Mesenchymal stem cell (in vitro differentiated cells and primary cell): Measurements from ENCODE around the gene SVEP1.
A peak's percentile ranks its signal among the peaks of the same experiment; 100 is the strongest.

ENCODE experiments used
- DNase-seq: peaks from one replicate; pipeline ENCODE4 v3.0.0-alpha.2; 2013
- H2AFZ ChIP-seq: one replicate; pipeline ENCODE4 v1.6.1; 2013; ENCODE audit warnings: low read depth, mild to moderate bottlenecking, control low read depth, inconsistent platforms, low read length, moderate library complexity
- H2AK5ac ChIP-seq: 2 replicates; pipeline ENCODE4 v1.6.1; 2013; ENCODE audit warnings: low read length, moderate library complexity, mild to moderate bottlenecking, inconsistent platforms; ENCODE audit not compliant: severe bottlenecking
- H2BK120ac ChIP-seq: one replicate; pipeline ENCODE4 v1.6.1; 2013; ENCODE audit warnings: low read depth, mild to moderate bottlenecking, inconsistent platforms, low read length, moderate library complexity
- H2BK12ac ChIP-seq, 2 experiments: one replicate each; pipeline ENCODE4 v1.6.1; 2013; ENCODE audit warnings: inconsistent platforms in 2 of 2, low read length in 2 of 2, mild to moderate bottlenecking in 2 of 2, moderate library complexity in 2 of 2, control low read depth in 1 of 2
- H2BK15ac ChIP-seq: one replicate; pipeline ENCODE4 v1.6.1; 2013; ENCODE audit warnings: mild to moderate bottlenecking, low read depth, inconsistent platforms; ENCODE audit not compliant: poor library complexity, severe bottlenecking
- H2BK5ac ChIP-seq: 2 replicates; pipeline ENCODE4 v1.6.1; 2013; ENCODE audit warnings: low read depth, mild to moderate bottlenecking, low read length, control low read depth, inconsistent platforms; ENCODE audit not compliant: poor library complexity, severe bottlenecking
- H3K14ac ChIP-seq, 2 experiments: one replicate each; pipeline ENCODE4 v1.6.1; 2013; ENCODE audit warnings: inconsistent platforms in 2 of 2, low read length in 2 of 2, control low read depth in 1 of 2, mild to moderate bottlenecking in 1 of 2, moderate library complexity in 1 of 2
- H3K18ac ChIP-seq, 2 experiments: one replicate each; pipeline ENCODE4 v1.6.1; 2013; ENCODE audit warnings: inconsistent platforms in 2 of 2, low read length in 2 of 2, control low read depth in 1 of 2, low read depth in 1 of 2, mild to moderate bottlenecking in 1 of 2
- H3K23ac ChIP-seq, 2 experiments: one replicate each; pipeline ENCODE4 v1.6.1; 2013; ENCODE audit warnings: inconsistent platforms in 2 of 2, low read length in 2 of 2, mild to moderate bottlenecking in 2 of 2, moderate library complexity in 2 of 2, control low read depth in 1 of 2
- H3K27ac ChIP-seq: 2 replicates; pipeline ENCODE4 v1.5.1; 2013; ENCODE audit warnings: mild to moderate bottlenecking, moderate library complexity, low read length, control low read depth, inconsistent platforms; ENCODE audit not compliant: poor library complexity, severe bottlenecking
- H3K27me3 ChIP-seq, 2 experiments: 2 replicates each; pipeline versions ENCODE4 v1.6.1 to v1.7.0; 2013; ENCODE audit warnings: low read length in 2 of 2, mild to moderate bottlenecking in 2 of 2, moderate library complexity in 2 of 2, control low read depth in 1 of 2, inconsistent platforms in 1 of 2; ENCODE audit not compliant: control insufficient read depth in 1 of 2, insufficient read depth in 1 of 2
- H3K36me3 ChIP-seq, 2 experiments: 2 replicates each; pipeline versions ENCODE4 v1.6.1 to v1.7.0; 2013; ENCODE audit warnings: low read length in 2 of 2, control low read depth in 1 of 2, inconsistent platforms in 1 of 2, low read depth in 1 of 2, mild to moderate bottlenecking in 1 of 2; ENCODE audit not compliant: insufficient read depth in 2 of 2, control insufficient read depth in 1 of 2
- H3K4ac ChIP-seq, 2 experiments: one replicate each; pipeline ENCODE4 v1.6.1; 2013; ENCODE audit warnings: inconsistent platforms in 2 of 2, low read length in 2 of 2, mild to moderate bottlenecking in 2 of 2, moderate library complexity in 2 of 2, control low read depth in 1 of 2, low read depth in 1 of 2
- H3K4me1 ChIP-seq: 2 replicates; pipeline ENCODE4 v1.6.1; 2013; ENCODE audit warnings: low read depth, low read length, control low read depth; ENCODE audit not compliant: control insufficient read depth, insufficient read depth
- H3K4me2 ChIP-seq: 2 replicates; pipeline ENCODE4 v1.6.1; 2013; ENCODE audit warnings: low read length, mild to moderate bottlenecking, inconsistent platforms; ENCODE audit not compliant: poor library complexity, severe bottlenecking
- H3K4me3 ChIP-seq, 2 experiments: 2 replicates each; pipeline versions ENCODE4 v1.5.1 to v1.7.0; 2013; ENCODE audit warnings: low read length in 2 of 2, mild to moderate bottlenecking in 2 of 2, control low read depth in 1 of 2, low read depth in 1 of 2; ENCODE audit not compliant: insufficient read depth in 1 of 2
- H3K79me1 ChIP-seq: replicated peaks from 2 replicates; pipeline ENCODE4 v1.6.1; 2013; ENCODE audit warnings: mild to moderate bottlenecking, control low read depth, low read length, inconsistent platforms; ENCODE audit not compliant: poor library complexity, severe bottlenecking
- H3K9ac ChIP-seq: 2 replicates; pipeline ENCODE4 v1.7.0; 2013; ENCODE audit warnings: mild to moderate bottlenecking, low read length, moderate library complexity
- H3K9me3 ChIP-seq: 2 replicates; pipeline ENCODE4 v1.7.0; 2013; ENCODE audit warnings: mild to moderate bottlenecking, low read length; ENCODE audit not compliant: control insufficient read depth
- H4K8ac ChIP-seq: one replicate; pipeline ENCODE4 v1.6.1; 2013; ENCODE audit warnings: inconsistent platforms, mild to moderate bottlenecking, low read length, moderate library complexity
- H4K91ac ChIP-seq: one replicate; pipeline ENCODE4 v1.6.1; 2013; ENCODE audit warnings: mild to moderate bottlenecking, low read length, inconsistent platforms
- WGBS: methylation state at CpG from one replicate; pipeline ENCODE4 v1.1.7; 2013; ENCODE audit warnings: mixed read lengths; 5-methylcytosine and 5-hydroxymethylcytosine counted together

SVEP1 gene

GRCh38 chr9:110591526-110591925 lies 12.0 kb upstream of the SVEP1 start:
- no peaks in the 10 kb centered on the region for H3K4me1 ChIP-seq
- H3K9me3 ChIP-seq: peaks cover 11% of the 10 kb centered on the region
- H3K9ac ChIP-seq: no peak overlapping the region
- no peak overlapping the region for H3K14ac ChIP-seq
- H4K8ac ChIP-seq: no peak overlapping the region
- no peak overlapping the region for H2AK5ac ChIP-seq
- no peaks in the 10 kb centered on the region for H3K36me3 ChIP-seq
- no peak overlapping the region for H2BK12ac ChIP-seq
- H2BK15ac ChIP-seq: no peak overlapping the region
- no peak overlapping the region for H3K4me2 ChIP-seq
- no peaks in the 10 kb centered on the region for H3K27me3 ChIP-seq
- peak overlapping the region in 1 of 2 experiments; percentile 11 for H3K4ac ChIP-seq
- no CpG with 5 or more reads among the region's 1 CpG for WGBS
- no peak overlapping the region for H3K23ac ChIP-seq
- H2AFZ ChIP-seq: no peak overlapping the region
- no peak overlapping the region for H3K4me3 ChIP-seq
- H2BK5ac ChIP-seq: no peak overlapping the region
- H3K79me1 ChIP-seq: no peaks in the 10 kb centered on the region
- H3K27ac ChIP-seq: peak overlapping the region; percentile 23
- no peak overlapping the region for H4K91ac ChIP-seq
- H3K18ac ChIP-seq: peak overlapping the region in 1 of 2 experiments; percentile 77
- no peak overlapping the region for H2BK120ac ChIP-seq
- peak; percentile 69 for DNase-seq

GRCh38 chr9:110590816-110591215 lies 11.3 kb upstream of the SVEP1 start:
- Histone ChIP-seq H2BK5ac (no peak overlapping the region), H2BK12ac (no peak overlapping the region), H3K9me3 (peaks cover 11% of the 10 kb centered on the region), H3K4me3 (no peak overlapping the region), H3K4me2 (no peak overlapping the region), H2BK15ac (no peak overlapping the region), H4K8ac (no peak overlapping the region), H2BK120ac (no peak overlapping the region), H3K4ac (no peak overlapping the region), H3K27me3 (no peaks in the 10 kb centered on the region), H3K79me1 (no peaks in the 10 kb centered on the region), H3K14ac (no peak overlapping the region), H3K4me1 (no peaks in the 10 kb centered on the region), H2AK5ac (no peak overlapping the region), H3K36me3 (no peaks in the 10 kb centered on the region), H2AFZ (no peak overlapping the region), H3K9ac (no peak overlapping the region), H3K27ac (no peak overlapping the region), H3K18ac (no peak overlapping the region), H3K23ac (no peak overlapping the region), H4K91ac (no peak overlapping the region)
- DNase-seq: peak; percentile 62
- 11% methylated on average over 1 of the region's 1 CpG for WGBS

GRCh38 chr9:110588296-110588695 lies 8.8 kb upstream of the SVEP1 start:
- Histone ChIP-seq H2AK5ac (no peak overlapping the region), H3K9me3 (peaks cover 11% of the 10 kb centered on the region), H3K27ac (no peak overlapping the region)

GRCh38 chr9:110583237-110583636 lies 3.7 kb upstream of the SVEP1 start:
- H3K36me3 ChIP-seq: no peaks in the 10 kb centered on the region
- H3K27me3 ChIP-seq: peaks cover 0 to 11% of the 10 kb centered on the region in 2 experiments
- WGBS: 93% methylated on average over 1 of the region's 4 CpGs
- no peak overlapping the region for H3K4me3 ChIP-seq
- no peak overlapping the region for H2BK12ac ChIP-seq
- H3K23ac ChIP-seq: no peak overlapping the region
- no peak overlapping the region for H3K27ac ChIP-seq
- H3K14ac ChIP-seq: no peak overlapping the region
- H3K4me1 ChIP-seq: peaks cover 13% of the 10 kb centered on the region
- H4K8ac ChIP-seq: no peak overlapping the region
- no peak for DNase-seq
- H3K4ac ChIP-seq: no peak overlapping the region
- H2BK120ac ChIP-seq: peak overlapping the region; percentile 15
- no peak overlapping the region for H2BK15ac ChIP-seq
- H3K79me1 ChIP-seq: no peaks in the 10 kb centered on the region
- H3K9ac ChIP-seq: peak overlapping the region; percentile 20
- H3K9me3 ChIP-seq: peaks cover 10% of the 10 kb centered on the region
- H2BK5ac ChIP-seq: no peak overlapping the region
- no peak overlapping the region for H2AK5ac ChIP-seq
- H3K4me2 ChIP-seq: no peak overlapping the region
- H4K91ac ChIP-seq: no peak overlapping the region
- no peak overlapping the region for H2AFZ ChIP-seq
- peak overlapping the region; percentile 6 to 19 for H3K18ac ChIP-seq

More at GRCh38 chr9:110588296-110588695, 8.8 kb upstream of the SVEP1 start:
- H3K36me3 ChIP-seq: no peaks in the 10 kb centered on the region
- WGBS: no CpG with 5 or more reads among the region's 1 CpG
- no peak overlapping the region for H2BK120ac ChIP-seq
- no peak overlapping the region for H2BK5ac ChIP-seq
- H3K4me2 ChIP-seq: no peak overlapping the region
- H3K79me1 ChIP-seq: no peaks in the 10 kb centered on the region
- H4K91ac ChIP-seq: no peak overlapping the region
- H3K4me1 ChIP-seq: no peaks in the 10 kb centered on the region
- no peak overlapping the region for H2BK12ac ChIP-seq
- no peak overlapping the region for H3K4me3 ChIP-seq
- H2BK15ac ChIP-seq: no peak overlapping the region
- H3K14ac ChIP-seq: no peak overlapping the region
- H3K23ac ChIP-seq: no peak overlapping the region
- DNase-seq: no peak
- no peak overlapping the region for H3K4ac ChIP-seq
- H3K27me3 ChIP-seq: no peaks in the 10 kb centered on the region
- no peak overlapping the region for H3K9ac ChIP-seq
- no peak overlapping the region for H4K8ac ChIP-seq
- no peak overlapping the region for H2AFZ ChIP-seq
- no peak overlapping the region for H3K18ac ChIP-seq
